ENCODE results near the gene VPS33A. TPM values are rescaled to one million over a fixed set of nuclear protein-coding genes. Genes with fewer than 3 reads are reported as not detected.

Gene VPS33A
- polyA plus RNA-seq, 1 donor (not counting 4 experiments of a cell fraction or from before 2014, with no cell fraction given) = 17.5 TPM

GRCh38 chr12:122245553-122245952 lies 20.7 kb downstream of the VPS33A start:
- Histone ChIP-seq H3K4me1 (ENCODE audit: control insufficient read depth, extremely low read depth, insufficient read depth, low read length) (no peaks in the 10 kb centered on the region), H3K4me3 (ENCODE audit: control insufficient read depth in 2 of 3, extremely low read depth in 1 of 3, insufficient read depth in 2 of 3, low read depth in 1 of 3, low read length in 3 of 3) (no peak overlapping the region), H3K4me2 (ENCODE audit: control insufficient read depth, extremely low read depth, insufficient read depth, low read depth, low read length) (no peak overlapping the region), H2AFZ (ENCODE audit: control insufficient read depth, low read length) (no peak overlapping the region), H3K36me3 (ENCODE audit: control insufficient read depth in 2 of 2, extremely low read depth in 1 of 2, insufficient read depth in 2 of 2, low read length in 2 of 2) (peaks cover 0 to 4% of the 10 kb centered on the region in 2 experiments), H3K27me3 (ENCODE audit: control insufficient read depth, extremely low read depth, insufficient read depth, low read length) (no peaks in the 10 kb centered on the region), H3K9me1 (ENCODE audit: control insufficient read depth, extremely low read depth, insufficient read depth, low read length) (no peaks in the 10 kb centered on the region), H4K20me1 (ENCODE audit: control insufficient read depth, extremely low read depth, insufficient read depth, low read length) (no peaks in the 10 kb centered on the region), H3K79me2 (ENCODE audit: control insufficient read depth, insufficient read depth, low read length) (no peaks in the 10 kb centered on the region), H3K9ac (ENCODE audit: control insufficient read depth, extremely low read depth, insufficient read depth, low read length) (no peak overlapping the region), H3K27ac (ENCODE audit: control insufficient read depth, insufficient read depth, low read length) (no peak overlapping the region), H3K9me3 (ENCODE audit: control insufficient read depth, low read depth, low read length) (no peaks in the 10 kb centered on the region)
- FAIRE-seq (no peak), DNase-seq (ENCODE audit: low read depth, low spot score) (no peak)
- TF ChIP-seq EZH2 (IDR thresholded peaks at IDR 0.05; ENCODE audit: low read length) = no peak
- TF ChIP-seq, protein P1, sequence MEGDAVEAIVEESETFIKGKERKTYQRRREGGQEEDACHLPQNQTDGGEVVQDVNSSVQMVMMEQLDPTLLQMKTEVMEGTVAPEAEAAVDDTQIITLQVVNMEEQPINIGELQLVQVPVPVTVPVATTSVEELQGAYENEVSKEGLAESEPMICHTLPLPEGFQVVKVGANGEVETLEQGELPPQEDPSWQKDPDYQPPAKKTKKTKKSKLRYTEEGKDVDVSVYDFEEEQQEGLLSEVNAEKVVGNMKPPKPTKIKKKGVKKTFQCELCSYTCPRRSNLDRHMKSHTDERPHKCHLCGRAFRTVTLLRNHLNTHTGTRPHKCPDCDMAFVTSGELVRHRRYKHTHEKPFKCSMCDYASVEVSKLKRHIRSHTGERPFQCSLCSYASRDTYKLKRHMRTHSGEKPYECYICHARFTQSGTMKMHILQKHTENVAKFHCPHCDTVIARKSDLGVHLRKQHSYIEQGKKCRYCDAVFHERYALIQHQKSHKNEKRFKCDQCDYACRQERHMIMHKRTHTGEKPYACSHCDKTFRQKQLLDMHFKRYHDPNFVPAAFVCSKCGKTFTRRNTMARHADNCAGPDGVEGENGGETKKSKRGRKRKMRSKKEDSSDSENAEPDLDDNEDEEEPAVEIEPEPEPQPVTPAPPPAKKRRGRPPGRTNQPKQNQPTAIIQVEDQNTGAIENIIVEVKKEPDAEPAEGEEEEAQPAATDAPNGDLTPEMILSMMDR (optimal IDR thresholded peaks at IDR 0.05 in 1 of 3, IDR thresholded peaks at IDR 0.05 in 1 of 3, conservative IDR thresholded peaks at IDR 0.05 in 1 of 3; ENCODE audit: extremely low read depth in 1 of 3, insufficient read depth in 2 of 3, low read length in 3 of 3) = no peak
- dilution Hi-C loops (cut with MboI; ENCODE audit: extremely low pct_ligation_motif_present, low sequenced_read_pairs) = no loop called here

DNA sequence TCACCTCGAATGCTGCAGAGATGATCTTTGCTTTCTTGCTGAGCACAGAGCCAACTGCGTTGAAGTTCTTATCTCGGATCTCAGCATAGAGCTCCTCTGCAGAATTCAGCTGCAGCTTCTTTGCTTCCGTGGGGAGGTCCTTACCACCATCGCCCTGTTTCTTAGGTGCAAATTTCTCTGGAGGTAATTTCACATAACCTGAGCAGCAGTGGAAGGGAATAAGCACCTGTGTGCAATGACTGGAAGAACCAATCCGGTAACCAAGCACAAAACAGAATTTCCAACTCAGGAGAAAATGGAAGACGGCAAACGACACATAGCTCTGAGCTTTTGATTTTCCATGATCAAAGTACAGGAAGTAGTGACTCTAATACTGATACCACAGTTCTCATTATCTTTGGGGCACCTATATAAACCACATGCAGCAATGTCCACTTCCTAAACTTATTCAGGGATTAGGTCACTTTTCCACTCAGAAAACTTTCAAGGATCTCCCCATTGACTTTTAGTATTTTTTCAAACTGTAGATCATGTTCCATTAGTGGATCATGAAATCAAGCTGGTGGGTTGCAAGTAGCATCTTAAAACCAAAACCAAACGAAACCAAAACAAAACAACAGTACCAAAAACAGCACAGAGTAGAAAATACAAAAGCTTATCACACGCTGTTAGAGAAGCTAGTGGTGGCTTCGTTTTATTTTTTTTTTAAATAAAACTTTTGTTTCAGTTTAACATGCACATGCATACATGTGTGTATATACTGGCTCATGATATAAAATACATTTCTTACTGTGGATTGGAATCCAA lies 21.5 kb downstream of the VPS33A start:
- DNase-seq (ENCODE audit: low read depth, low spot score) (no peak), FAIRE-seq (no peak)
- Histone ChIP-seq H3K27me3 (ENCODE audit: control insufficient read depth, extremely low read depth, insufficient read depth, low read length) (no peaks in the 10 kb centered on the region), H3K9ac (ENCODE audit: control insufficient read depth, extremely low read depth, insufficient read depth, low read length) (no peak overlapping the region), H3K27ac (ENCODE audit: control insufficient read depth, insufficient read depth, low read length) (no peak overlapping the region), H3K36me3 (ENCODE audit: control insufficient read depth in 2 of 2, extremely low read depth in 1 of 2, insufficient read depth in 2 of 2, low read length in 2 of 2) (no peaks in the 10 kb centered on the region), H3K4me2 (ENCODE audit: control insufficient read depth, extremely low read depth, insufficient read depth, low read depth, low read length) (no peak overlapping the region), H4K20me1 (ENCODE audit: control insufficient read depth, extremely low read depth, insufficient read depth, low read length) (no peaks in the 10 kb centered on the region), H3K4me3 (ENCODE audit: control insufficient read depth in 2 of 3, extremely low read depth in 1 of 3, insufficient read depth in 2 of 3, low read depth in 1 of 3, low read length in 3 of 3) (no peak overlapping the region), H3K9me3 (ENCODE audit: control insufficient read depth, low read depth, low read length) (no peaks in the 10 kb centered on the region), H2AFZ (ENCODE audit: control insufficient read depth, low read length) (no peak overlapping the region), H3K9me1 (ENCODE audit: control insufficient read depth, extremely low read depth, insufficient read depth, low read length) (no peaks in the 10 kb centered on the region), H3K4me1 (ENCODE audit: control insufficient read depth, extremely low read depth, insufficient read depth, low read length) (no peaks in the 10 kb centered on the region), H3K79me2 (ENCODE audit: control insufficient read depth, insufficient read depth, low read length) (no peaks in the 10 kb centered on the region)
- TF ChIP-seq EZH2 (IDR thresholded peaks at IDR 0.05; ENCODE audit: low read length) = no peak
- TF ChIP-seq, protein P1 (optimal IDR thresholded peaks at IDR 0.05 in 1 of 3, IDR thresholded peaks at IDR 0.05 in 1 of 3, conservative IDR thresholded peaks at IDR 0.05 in 1 of 3; ENCODE audit: extremely low read depth in 1 of 3, insufficient read depth in 2 of 3, low read length in 3 of 3) = no peak
- dilution Hi-C loops (cut with MboI; ENCODE audit: extremely low pct_ligation_motif_present, low sequenced_read_pairs) = no loop called here

All from keratinocyte (primary cell).